ENCODE results near the gene NLK.
A peak's percentile ranks its signal among the peaks of the same experiment; 100 is the strongest.

Gene NLK

GRCh38 chr17:28042657-28042720, at the start of gene NLK:
TSS of gene NLK (plus strand) at chr17:28042677. CDS start at chr17:28042874, 197 bp downstream.
- TF ChIP-seq CTCF (IDR thresholded peaks at IDR 0.05; ENCODE audit: insufficient read depth, low read depth, low read length, missing control alignments), result no peak
- DNase-seq (ENCODE audit: low read depth), result no peak
- peak within 1 kb of the TSS; percentile 93 for H3K4me3 ChIP-seq (ENCODE audit: low read depth, low read length)

GRCh38 chr17:27993161-27993695, 49.2 kb upstream of the NLK start:
- no peak for DNase-seq (ENCODE audit: low read depth)
- no peak overlapping the region for H3K4me3 ChIP-seq (ENCODE audit: low read depth, low read length)
- no peak for TF ChIP-seq CTCF (IDR thresholded peaks at IDR 0.05; ENCODE audit: insufficient read depth, low read depth, low read length, missing control alignments)

- no peak for DNase-seq (ENCODE audit: low read depth)
- no peak overlapping the region for H3K4me3 ChIP-seq (ENCODE audit: low read depth, low read length)
- no peak for TF ChIP-seq CTCF (IDR thresholded peaks at IDR 0.05; ENCODE audit: insufficient read depth, low read depth, low read length, missing control alignments)
These were observed 48.7 kb upstream of the NLK start for GRCh38 chr17:27993723-27994310.

GRCh38 chr17:27994586-27994985, 47.9 kb upstream of the NLK start:
- no peak for DNase-seq (ENCODE audit: low read depth)
- TF ChIP-seq CTCF (IDR thresholded peaks at IDR 0.05; ENCODE audit: insufficient read depth, low read depth, low read length, missing control alignments), result no peak
- no peak overlapping the region for H3K4me3 ChIP-seq (ENCODE audit: low read depth, low read length)

- no peak for TF ChIP-seq CTCF (IDR thresholded peaks at IDR 0.05; ENCODE audit: insufficient read depth, low read depth, low read length, missing control alignments)
- DNase-seq (ENCODE audit: low read depth), result no peak
- no peak overlapping the region for H3K4me3 ChIP-seq (ENCODE audit: low read depth, low read length)
These were observed 46.9 kb upstream of the NLK start for GRCh38 chr17:27995554-27995953.

- DNase-seq (ENCODE audit: low read depth), result no peak
- no peak overlapping the region for H3K4me3 ChIP-seq (ENCODE audit: low read depth, low read length)
- TF ChIP-seq CTCF (IDR thresholded peaks at IDR 0.05; ENCODE audit: insufficient read depth, low read depth, low read length, missing control alignments), result no peak
These were observed 46.1 kb upstream of the NLK start for GRCh38 chr17:27996202-27997043.

GRCh38 chr17:27997044-27997401, 45.5 kb upstream of the NLK start:
- DNase-seq (ENCODE audit: low read depth), result no peak
- H3K4me3 ChIP-seq (ENCODE audit: low read depth, low read length), result no peak overlapping the region
- no peak for TF ChIP-seq CTCF (IDR thresholded peaks at IDR 0.05; ENCODE audit: insufficient read depth, low read depth, low read length, missing control alignments)

Measured in GM12865 (cell line).